RCC 7860 (cell line): ENCODE data around the gene SLC48A1.

Source experiments
- DNase-seq: peaks from one replicate; pipeline ENCODE4 v3.0.0-alpha.2; 2015; ENCODE audit warnings: low spot score
- FAIRE-seq: peaks from 2 replicates; lab custom pipeline; 2012; peaks lifted over from hg19 to GRCh38; lab: Jason Lieb, UNC

Gene SLC48A1

DNA sequence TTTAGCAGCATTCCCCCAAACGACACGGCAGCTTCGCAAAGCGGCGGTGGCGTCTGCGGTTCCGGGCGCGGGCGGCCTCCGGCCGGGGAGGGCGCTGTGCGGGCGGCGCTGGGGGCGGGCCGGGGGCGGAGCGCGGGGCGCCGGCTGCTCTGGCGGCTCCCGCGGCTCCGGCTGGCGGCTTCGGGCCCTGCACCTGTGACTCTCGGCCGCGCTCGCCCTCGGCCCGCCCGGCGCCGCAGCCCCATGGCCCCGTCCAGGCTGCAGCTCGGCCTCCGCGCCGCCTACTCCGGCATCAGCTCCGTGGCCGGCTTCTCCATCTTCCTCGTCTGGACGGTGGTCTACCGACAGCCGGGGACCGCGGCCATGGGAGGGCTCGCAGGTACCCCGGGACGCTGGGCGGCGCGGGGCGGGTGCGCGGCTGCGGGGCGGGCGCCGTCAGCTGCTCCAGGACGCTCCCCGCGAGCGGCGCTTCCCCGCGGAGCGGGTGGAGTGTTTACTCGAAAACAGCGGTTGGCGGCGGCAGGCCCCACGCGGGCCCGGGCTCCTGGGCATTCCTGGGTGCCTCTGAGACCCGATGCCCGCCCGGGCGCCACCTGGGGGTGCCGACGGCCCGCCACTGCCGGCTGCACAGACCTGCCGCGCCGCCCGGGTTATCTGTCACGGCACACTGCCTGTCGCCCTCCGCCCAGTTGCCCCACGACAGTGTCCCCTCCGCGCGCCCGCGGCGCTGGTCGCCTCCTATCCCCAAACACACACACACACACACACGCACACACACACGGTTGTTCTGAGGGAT lies at the start of gene SLC48A1:
Gene SLC48A1, plus strand, starts transcription at position 177 of the 796 bp plus-strand sequence. Its CDS starts 67 bp downstream, at position 244.
- DNase-seq, result no peak
- FAIRE-seq, result no peak

DNA sequence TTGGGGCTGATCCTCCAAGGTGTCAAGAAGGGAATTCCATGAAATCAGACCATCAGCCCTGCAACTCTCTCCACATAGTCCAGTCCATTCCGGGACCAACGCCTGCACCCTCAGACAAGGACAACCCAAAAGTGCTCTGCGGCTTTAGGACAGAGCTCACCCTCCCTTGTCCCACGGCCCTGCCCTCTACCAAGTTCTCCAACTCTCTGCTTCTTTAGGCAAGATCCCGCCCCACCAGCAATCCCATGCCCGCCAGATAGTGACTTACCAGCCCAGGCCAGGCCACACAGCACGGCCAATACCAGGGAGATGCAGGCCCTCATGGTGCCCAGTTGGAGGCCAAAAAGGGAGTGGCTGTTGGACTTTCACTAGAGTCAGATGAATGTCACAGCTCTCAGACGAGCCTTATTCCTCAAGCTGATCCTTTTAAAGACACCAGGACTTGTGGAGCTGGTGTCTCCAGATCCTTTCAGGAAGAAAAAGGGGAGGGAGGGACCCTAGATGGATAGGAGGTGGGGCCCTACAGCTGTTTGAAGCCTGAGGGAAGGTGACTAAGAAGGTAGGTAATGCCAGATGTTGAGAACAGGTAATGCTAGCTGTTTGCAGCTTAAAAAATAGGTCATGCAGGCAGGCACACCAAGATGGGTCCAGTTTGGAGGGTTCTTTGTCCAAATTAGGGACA lies 47.8 kb upstream of the SLC48A1 start, which contains the start of gene ENDOU:
Gene ENDOU, minus strand, starts transcription at position 400 of the 682 bp plus-strand sequence. Its CDS starts 77 bp downstream, at position 323.
- DNase-seq (no peak), FAIRE-seq (no peak)

DNA sequence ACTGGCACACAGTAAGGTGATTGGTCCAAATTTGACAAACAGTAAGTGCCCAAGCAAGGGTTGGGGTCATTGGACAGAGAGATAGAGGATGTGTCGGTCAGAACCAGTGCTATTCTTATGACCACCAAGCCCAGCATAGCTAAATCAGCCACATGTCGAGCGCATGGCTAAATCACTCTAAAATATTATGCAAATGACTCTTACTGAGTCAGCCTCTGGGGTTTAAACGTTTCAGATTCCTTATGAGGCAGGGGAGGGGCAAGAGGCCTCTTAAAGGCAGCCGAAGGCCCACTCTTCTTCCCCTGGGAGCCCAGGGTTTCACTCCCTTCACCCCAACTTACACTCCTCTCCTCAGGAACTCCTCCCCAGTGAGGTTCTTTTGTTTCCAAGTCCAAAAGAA lies 47.1 kb upstream of the SLC48A1 start:
- FAIRE-seq, result no peak

DNA sequence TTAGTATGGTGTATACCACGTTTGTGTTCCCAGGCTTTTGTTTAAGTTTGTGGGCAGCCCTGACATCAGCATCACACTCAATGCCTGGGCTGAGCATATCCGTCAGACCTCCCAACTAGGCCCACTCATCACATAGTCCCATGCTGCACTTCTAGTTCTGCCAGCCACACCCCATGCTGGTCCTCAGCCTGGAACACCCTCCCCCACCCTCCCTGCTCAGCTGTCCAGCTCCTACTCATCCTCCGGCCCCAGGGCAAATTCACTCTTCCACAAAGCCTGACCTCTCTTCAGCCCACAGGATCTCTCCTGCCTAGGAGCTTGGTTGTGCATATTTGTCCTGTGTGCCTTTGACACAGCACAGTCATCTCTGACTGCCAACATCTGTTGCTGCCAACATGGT lies 43.8 kb upstream of the SLC48A1 start:
- no peak for DNase-seq
- no peak for FAIRE-seq

More for the DNA sequence above, 47.1 kb upstream of the SLC48A1 start:
- no peak for DNase-seq

DNA sequence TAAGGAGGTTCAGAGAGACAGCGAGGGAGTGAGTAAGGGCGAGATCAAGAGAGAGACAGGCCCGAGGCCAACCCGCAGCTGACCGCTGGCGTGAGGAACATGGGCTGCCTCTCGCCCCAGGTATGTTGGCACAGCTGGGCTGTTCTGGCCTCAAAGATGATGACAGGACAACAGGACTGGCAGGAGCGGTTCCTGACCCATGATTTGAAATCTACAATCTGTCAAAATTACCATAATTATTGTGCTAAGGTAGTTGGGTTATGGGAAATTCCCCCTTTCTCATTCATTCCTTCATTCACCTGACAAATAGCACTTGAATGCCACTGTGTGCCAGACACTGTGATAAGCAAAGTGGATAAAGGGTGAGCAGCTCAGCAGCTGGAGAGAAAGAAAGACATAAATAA lies 42.7 kb upstream of the SLC48A1 start:
- DNase-seq, result no peak
- FAIRE-seq, result no peak

DNA sequence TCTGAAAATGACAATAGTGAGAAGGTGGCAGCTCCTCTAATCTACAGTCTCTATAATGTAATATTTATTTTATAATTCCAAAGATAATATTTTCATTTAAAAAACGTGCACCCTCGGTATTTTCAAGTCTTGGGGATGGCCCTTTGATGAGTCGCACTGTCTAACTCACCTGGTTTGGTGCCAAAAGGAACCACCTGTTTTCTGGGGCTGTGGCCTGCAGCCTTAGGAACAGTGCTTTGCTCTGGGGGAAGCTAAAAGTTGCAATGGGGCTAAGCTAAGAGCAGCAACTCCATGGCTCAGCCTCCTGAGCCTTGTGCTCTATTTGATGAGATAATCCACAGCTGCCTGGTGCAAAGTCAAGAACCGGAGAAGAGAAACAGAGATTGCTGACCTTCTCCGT lies 41.3 kb upstream of the SLC48A1 start:
- FAIRE-seq (no peak), DNase-seq (no peak)

DNA sequence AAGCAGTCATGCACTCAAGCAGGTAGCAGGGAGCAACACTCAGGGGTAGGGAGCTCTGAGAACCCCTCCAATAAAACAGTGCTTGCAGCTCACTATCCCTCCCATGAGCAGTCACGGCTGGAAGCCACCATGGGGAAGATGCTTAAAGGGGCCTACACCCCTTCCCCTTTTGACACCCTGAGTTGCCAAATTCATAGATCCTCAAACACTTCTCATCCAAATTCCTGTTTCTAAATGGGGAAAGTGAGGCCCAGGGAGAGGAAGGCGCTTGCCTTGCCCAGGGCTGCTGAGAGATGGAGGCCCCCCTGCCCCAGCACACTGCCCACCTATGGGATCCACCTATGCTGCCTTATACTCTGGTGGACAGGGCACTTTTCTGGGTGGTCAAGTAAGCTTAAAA lies 40.5 kb upstream of the SLC48A1 start:
- no peak for DNase-seq
- FAIRE-seq, result no peak

DNA sequence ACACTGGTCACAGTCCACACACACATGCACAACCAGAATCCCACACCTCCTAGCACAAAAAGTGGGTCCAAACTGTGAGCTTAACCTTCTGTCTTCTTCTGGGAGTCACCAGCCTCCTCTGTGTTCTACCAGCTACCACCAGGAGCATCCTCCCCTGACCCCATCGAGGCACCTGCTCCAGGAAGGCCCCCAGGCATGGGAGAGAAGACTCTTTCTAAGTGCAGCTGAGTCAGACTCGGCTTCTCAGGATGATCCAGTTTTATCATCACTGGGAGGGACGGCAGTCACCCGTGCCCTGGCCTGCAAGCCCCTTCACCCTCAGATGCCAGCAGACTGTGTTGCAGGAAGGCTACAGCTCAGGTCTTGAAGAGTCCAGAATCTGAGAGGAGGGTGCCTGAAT lies 39.9 kb upstream of the SLC48A1 start:
- no peak for FAIRE-seq
- DNase-seq, result no peak

DNA sequence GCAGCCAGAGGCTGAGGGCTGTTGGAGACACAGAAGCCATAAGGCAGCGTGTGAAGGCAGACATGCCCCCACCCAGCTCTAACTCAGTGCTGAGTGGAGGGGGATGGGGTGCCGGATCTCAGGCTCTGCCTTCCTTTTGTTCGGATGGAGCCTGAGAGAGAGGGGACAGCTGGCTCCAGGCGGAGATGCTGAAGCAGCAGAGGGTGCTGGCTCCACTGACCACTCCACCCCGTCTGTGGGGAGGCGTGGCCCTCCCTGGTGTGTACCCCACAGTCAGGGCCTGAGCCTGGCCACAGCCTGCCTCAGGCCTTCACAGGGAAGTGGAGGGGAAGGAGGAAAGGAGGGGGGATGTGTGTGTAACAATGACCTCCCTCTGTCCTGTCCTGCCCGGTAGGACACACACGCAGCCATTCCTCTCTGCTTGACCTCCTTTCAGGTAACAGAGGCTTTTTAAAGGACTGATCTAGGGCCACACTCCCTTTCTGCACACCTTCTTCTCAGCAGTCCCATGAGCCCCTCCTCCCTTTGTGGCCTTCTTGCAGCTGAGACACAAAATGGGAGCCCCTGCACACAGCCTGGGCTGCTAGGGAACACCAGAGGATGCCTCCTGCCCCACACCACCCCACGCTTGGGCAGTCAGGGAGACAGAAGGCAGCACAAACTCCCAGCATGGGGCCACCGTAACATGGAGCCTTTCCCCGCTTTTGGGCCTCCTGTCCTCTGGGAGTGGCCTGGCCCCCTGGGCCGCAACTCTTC lies 38.1 kb upstream of the SLC48A1 start:
- FAIRE-seq, result no peak

DNA sequence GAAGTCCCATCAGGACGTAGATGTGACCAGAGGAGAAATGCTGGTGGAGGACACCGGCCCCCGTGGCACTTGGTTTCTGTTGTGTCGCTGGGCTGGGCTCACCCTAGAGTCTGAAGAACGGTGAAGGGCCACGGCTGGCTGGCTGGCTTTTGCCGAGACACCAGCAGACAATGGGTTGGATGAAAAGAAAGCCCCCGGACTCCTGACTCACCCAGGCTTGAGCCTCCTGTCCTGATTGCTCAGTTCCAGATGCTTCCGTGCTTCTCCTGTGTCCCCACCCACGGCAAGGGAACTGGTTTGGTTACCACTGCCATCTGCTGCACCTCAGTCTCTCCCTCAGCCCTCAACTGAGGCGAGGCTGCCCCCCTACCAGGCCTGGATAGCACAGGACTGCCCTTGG lies 37.4 kb upstream of the SLC48A1 start:
- FAIRE-seq (no peak), DNase-seq (no peak)

More for the DNA sequence above, 38.1 kb upstream of the SLC48A1 start:
- DNase-seq, result no peak

DNA sequence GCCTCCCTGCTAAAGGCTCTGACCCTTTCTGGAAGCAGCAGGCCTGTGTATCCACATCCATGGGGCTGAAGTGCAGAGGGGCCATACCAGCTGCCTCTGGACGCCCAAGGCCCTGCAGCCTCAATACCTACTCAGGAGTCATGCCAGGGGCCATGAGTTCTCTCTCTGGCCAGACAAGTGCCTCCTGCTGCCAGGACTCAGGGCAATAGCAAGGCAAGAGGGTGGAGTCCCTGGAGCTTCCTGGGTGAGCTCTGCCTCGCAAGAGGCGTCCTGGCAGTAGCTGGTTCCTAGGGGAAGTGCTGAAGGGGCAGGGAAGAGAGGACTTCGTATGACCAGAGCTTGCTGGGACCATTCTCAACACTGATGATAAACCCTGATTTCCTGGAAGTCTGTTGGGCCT lies 36.8 kb upstream of the SLC48A1 start:
- no peak for FAIRE-seq

DNA sequence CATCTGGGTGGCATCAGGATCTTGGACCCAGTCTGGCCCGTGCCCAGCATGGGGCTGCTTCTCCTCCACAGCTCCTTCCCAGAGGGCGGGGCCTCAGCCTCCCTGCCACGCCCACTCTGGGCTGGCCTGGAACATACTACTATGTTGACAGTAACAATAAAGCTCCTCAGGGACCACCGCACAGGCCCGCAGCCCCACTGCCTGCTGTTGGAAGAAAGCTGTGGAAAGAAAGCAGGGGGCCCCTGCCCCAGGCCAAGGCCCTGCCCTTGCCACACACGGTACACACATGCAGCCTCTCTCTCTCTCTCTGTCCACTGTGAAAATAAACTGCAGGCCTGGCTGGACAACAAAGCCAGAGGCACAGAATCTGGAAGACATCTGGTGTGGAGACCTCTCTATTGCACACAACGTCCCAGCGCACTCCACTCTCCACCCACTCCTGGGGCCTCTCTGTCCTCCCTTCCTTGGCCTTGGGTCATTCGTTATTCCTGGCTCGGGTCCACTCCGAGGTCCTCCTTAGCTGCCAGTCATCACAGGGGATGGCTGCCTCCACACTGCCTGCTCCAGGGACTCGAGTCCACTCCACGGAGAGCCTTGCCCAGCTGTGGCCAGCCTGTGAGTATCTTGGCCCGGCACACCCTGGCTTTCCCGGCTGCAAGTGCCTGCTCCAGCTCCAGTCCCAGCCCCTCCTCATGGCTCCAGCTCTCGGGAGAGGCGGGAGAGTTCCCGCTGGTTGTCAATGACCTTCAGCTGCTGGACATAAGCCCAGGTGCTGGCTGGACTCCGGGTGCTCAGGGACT lies 36.0 kb upstream of the SLC48A1 start:
- DNase-seq (no peak), FAIRE-seq (no peak)

More for the DNA sequence above, 36.8 kb upstream of the SLC48A1 start:
- no peak for DNase-seq

DNA sequence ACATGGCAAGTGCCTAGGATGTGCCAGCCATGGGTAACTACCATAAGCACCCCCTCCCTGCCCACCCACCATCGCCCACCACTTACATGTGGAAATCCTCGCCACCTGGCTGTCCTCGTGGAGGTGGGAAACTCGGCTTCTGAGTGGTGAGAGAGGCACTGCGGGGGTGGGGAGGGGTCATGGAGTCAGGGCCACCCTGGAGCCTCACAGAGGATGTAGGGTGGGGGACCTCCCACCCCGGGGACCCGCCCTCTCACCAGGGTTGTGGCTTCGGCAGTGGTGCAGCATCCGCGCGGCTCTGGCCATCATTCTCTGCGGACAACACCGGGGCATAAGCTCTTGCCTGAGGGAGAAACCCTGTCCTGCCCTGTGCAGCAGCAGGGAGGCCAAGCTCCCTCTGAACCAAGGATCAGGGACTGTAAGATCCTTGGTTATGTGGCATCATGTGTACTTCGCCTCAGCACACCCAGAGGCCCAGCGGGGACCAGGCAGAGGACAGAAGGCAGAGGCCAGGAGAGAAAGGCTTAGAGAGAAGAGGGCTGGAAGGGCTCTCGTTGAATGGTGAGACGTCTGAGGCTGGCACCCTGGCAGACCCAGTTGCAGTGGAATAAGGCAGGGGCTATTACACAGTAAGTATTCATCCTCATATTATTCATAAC lies 35.0 kb upstream of the SLC48A1 start:
- no peak for FAIRE-seq

DNA sequence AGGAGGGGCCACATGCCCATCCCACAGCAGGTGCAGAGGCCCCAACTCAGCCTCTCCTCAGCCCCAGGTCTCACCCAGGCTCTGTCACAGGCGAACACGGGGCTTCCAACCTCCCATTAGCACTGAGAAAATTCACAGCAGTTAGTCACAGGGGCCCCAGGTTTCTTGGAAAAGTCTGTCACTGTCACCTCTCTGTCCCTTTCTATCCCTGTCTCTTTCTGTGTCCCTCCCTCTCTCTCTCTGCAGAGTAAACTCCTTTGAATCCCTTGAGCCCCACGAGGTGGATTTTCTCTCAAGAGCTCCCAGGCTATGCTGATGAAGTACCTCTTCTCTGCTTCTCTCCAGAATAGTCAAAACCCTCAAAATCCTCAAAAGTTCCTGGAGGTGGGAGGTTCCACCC lies 33.7 kb upstream of the SLC48A1 start:
- DNase-seq, result no peak
- FAIRE-seq, result no peak

More for the DNA sequence above, 35.0 kb upstream of the SLC48A1 start:
- no peak for DNase-seq

DNA sequence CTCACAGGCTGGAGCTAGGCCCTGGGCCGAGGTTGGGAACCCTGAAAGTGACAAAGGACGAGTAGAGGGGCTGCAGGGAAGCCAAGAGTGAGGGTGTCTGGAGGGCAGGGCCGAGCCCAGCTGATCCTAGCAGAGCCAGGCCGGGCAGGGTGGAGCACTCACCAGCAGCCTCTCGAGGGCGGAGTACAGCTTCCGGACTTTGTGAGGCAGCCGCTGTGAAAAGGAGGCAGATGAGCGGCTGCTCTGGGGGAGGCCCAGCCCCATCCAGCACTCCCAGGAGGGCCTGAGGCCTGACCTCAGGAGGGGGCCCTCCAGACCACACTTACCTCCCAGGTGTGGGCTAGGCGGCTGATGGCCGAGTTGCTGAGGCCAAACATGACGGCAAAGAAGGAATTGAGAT lies 33.1 kb upstream of the SLC48A1 start:
- FAIRE-seq (no peak), DNase-seq (no peak)

DNA sequence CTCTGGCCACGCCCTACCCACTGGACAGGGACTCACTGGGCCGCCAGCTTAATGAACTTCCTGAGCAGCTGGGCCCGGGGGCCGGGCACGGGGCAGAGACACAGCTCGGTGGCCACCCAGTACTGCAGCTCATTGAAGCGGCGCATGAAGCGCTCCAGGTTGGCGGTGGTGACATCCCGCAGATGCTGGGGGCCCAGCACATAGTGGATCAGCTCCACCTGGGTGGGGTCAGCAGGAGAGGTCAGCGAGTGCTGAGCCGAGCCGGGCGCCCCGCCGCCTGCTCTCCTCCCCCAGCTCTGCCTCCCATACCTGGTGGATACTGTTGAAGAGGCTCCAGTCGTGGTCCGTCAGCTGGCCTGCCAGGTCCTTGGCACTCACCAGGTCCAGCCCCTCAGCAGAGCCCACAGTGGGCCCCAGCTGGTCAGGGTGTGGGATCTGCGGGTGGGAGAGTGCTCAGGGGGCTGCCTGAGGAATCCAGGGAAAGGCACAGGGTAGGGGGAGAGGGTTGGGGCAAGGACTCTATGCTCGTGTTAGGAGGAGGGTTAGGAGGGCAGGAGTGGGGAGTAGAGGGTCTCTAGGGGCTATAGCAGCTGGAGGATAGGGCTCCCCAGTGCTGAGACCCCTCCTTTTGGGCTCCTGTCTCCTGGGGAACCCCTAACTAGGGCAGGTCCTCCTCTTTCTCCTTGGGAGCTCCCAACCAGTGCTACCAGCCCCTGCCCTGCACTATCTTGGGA lies 32.3 kb upstream of the SLC48A1 start:
- DNase-seq, result no peak

DNA sequence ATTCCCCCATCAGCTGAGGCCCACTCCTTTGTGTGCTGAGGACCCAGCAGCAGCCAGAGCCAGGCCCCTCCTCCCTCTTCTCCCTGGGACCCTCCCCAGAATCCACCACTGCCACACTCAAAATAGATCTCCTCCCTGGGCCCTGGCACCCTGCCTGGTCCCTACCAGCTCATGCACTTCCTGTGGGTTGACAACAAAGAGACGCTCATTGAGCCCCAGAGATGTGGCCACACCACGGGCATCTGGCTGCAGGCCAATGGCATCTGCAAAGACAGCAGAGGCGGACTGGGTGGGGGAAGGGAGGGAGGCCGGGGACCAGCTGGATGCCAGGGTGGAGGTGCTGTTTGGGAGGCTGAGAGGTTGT lies 31.7 kb upstream of the SLC48A1 start:
- peak; percentile 74 for DNase-seq
- FAIRE-seq, result no peak

More for the DNA sequence above, 32.3 kb upstream of the SLC48A1 start:
- no peak for FAIRE-seq

DNA sequence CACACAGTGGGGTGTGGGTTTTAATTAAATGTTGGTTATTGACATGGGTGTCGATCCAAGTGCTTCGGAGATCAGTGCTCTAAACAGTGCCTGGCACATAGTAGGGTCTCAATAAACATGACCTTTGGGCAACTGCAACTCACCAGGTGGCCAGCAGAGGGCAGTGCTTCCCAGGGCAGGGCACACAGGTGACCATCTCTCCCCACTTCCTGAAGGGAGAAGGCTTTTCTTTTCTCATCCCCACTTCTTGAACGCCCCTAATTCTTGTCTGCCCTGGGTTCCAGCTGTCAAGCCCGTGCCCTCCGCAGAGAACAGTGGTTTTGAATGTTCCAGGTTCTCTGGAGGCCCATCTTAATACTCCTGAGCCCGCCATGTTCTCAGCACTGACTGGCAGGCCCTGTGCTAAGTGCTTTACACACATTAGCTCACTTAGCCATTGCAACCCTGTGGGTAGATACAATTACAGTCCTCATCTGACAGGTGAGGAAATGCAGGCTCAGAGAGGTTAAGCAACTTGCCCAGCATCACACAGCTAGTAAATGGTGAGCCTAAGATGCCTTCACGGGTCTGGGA lies 30.7 kb upstream of the SLC48A1 start:
- DNase-seq (peak; percentile 5), FAIRE-seq (no peak)

DNA sequence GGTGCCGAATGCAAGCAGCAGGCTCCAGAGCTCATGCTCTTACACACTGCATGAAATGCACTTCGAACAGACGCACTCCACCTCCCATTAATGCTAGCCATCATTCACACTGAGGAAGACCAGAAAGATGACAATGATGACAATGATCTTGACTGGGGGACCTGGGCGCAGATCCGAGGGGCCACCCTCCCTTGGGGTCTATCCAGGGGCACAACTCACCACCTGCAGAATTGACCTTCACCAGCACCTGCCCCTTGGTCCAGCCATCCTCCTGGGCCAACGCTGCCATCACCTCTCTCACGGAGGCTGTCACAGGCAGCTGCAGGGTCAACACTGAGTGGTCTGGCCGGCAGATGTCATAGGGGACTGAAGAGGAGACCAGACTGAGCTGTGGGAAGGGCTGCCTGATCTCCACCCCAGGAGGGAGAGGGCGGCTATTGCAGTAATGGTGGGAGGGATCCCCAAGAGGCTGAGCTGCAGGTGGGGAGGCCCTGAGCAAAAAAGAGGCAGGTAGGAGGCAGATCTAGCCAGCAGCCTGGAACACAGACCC lies 29.7 kb upstream of the SLC48A1 start:
- DNase-seq (no peak), FAIRE-seq (no peak)
